CD4-positive, alpha-beta T cell treated with Interleukin-15 for 4 hours (primary cell): Measurements from ENCODE around the gene LRP11.
"Not testable (repeated sequence)": the region's sequence is repeated elsewhere in the genome, so short reads cannot be mapped to it uniquely, and the experiment has no call there.

Source experiments
- DNase-seq: peaks from one replicate; pipeline ENCODE4 v3.0.0-alpha.2; 2020; ENCODE audit warnings: low spot score

LRP11 gene

GRCh38 chr6:149863698-149864577 lies at the start of gene LRP11:
LRP11 (minus strand) TSS chr6:149864359; CDS start chr6:149864020, 339 bp downstream.
- peak; percentile 79 for DNase-seq

- no peak for DNase-seq
These were observed 49.5 kb upstream of the LRP11 start for GRCh38 chr6:149913540-149914240.

GRCh38 chr6:149913085-149913484 lies 48.9 kb upstream of the LRP11 start:
- DNase-seq: no peak

- not testable (repeated sequence) for DNase-seq
These were observed 48.5 kb upstream of the LRP11 start for GRCh38 chr6:149912680-149913079.

DNA sequence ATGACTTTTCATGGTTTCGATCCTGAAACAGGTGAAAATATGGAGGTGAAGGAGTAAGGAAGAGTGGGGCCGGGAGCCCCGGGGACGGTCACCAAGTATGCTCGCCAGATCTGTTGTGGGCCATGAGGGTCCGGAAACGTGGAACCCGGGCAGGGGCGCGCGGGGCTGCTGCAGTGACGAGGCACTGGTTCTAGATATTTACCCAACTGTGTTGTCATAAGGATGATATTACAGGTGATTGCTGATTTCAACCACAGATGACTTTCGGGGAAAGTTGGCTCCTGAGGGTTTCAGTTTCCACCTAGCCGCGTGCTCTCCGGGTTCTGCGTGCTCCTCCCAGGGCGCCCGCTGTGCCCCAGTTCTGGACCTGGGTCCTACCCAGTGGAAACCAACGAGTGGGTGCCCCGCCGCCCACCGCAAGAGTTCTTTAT lies 46.6 kb upstream of the LRP11 start:
- no peak for DNase-seq

GRCh38 chr6:149909701-149910470 lies 45.7 kb upstream of the LRP11 start:
- DNase-seq: no peak

GRCh38 chr6:149908480-149908879 lies 44.3 kb upstream of the LRP11 start:
- not testable (repeated sequence) for DNase-seq

DNA sequence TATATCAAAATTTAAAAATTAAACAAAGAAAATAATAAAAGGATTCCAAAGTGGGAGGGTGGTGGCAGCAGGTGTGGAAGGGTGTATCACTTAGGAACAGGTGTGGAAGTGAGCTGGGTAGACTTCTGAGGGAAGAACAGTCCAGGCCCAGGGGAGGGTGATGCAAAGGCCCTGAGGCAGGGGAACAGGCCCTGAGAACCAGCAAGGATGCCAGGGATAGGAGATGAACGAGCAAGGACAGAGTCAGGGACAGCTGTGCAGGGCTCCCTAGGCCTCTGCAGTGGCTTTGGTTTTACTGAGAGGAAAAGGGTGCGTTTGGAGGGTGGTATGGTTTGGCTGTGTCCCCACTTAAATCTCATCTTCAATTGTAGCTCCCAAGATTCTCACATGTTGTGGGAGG lies 43.2 kb upstream of the LRP11 start:
- DNase-seq: no peak

- DNase-seq: no peak
These were observed 42.2 kb upstream of the LRP11 start for GRCh38 chr6:149906405-149906804.

GRCh38 chr6:149905911-149906371 lies 41.8 kb upstream of the LRP11 start:
- no peak for DNase-seq

GRCh38 chr6:149905371-149905910 lies 41.3 kb upstream of the LRP11 start:
- DNase-seq: no peak

GRCh38 chr6:149904661-149905370 lies 40.7 kb upstream of the LRP11 start:
- no peak for DNase-seq

GRCh38 chr6:149903938-149904611 lies 39.9 kb upstream of the LRP11 start:
- DNase-seq: no peak

GRCh38 chr6:149901444-149902140 lies 37.4 kb upstream of the LRP11 start:
- DNase-seq: no peak

DNA sequence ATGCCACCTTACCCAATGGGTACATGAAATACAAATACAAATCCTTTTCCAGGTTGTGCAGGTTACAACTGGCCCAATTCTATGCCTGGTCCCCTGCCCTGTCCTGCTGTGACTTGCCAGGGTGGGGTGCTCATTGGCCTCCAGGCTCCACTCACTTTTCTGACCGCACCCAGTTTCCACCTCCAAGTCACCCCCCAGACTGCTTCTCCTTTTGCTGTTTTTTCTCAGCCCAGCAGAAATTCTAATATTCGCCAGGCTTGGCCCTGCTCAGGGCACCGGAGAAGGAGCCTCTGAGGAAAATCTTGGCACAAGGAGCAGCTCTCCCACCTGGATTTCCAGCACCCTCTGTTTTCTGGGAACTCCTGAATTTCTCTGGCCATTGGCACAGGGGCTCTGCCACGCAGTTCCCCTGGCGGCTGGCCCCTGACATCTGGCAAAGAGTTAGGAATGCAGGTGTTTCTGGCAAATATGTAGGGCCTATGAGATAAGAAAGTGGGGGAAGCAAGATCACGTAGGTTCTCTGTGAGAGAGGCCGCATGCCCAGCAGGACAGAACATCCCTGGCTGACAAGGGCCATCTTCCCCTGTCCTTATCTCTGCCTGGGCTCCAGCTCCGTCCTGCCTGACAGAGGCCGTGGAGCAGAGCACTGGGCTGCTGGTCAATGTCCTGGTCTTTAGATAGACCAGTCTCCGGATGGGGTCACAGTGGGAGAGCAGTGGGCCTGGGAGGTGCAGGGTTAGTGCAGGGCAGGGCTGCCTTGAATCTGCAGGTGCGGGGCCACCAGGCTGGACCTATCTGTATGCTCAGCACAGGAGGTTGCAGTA lies 36.7 kb upstream of the LRP11 start:
- no peak for DNase-seq

GRCh38 chr6:149899926-149900619 lies 35.9 kb upstream of the LRP11 start:
- no peak for DNase-seq

DNA sequence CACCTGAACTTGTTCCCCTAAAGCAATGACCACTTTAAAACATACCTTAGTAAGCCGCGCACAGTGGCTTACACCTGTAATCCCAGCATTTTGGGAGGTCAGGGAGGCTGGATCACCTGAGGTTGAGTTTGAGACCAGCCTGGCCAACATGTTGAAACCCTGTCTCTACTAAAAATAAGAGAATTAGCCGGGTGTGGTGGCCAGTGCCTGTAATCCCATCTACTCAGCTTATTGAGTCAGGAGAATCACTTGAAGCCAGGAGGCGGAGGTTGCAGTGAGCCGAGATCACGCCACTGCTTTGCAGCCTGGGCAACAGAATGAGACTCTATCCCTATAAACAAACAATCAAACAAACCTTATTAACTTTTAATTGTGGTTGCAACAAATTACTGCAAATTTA lies 35.3 kb upstream of the LRP11 start:
- DNase-seq: no peak

DNA sequence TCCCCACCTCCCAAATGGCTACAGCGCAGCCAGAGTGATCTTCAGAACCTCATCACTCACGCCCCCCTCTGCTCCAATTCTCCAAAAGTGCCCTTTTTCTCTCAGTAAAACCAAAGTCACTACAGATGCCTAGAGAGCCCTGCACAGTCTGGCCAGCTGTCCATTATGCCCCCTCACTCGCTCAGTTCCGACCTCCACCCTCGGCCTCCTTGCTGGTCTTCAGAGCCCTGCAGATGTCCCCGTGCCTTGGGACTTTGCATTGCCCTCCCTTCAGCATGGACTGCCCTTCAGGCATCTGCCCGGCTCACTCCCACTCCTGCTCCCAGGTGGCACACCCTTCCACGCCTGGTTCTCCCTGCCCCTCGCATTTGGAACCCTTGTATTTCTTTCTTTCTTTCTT lies 34.8 kb upstream of the LRP11 start:
- DNase-seq: no peak
